ENCODE results near the gene GRID1.

DNA sequence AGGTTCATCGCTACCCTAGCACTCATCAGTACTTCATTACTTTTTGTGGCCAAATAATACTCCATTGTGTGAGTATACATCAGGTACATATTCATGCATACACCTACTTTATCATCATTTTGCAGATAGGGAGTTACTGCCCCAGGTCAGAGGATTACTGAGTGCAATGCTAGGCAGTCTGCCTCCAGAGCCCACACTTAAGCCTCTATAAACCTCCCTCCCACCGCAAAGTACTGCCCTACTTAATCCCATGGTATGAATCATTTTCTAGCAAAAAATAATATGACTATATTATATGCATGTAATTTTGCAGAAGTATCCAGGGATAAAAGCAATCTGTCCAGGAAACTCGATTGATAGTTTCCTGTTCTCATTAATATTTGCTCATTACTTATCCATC is 194.3 kb downstream of the GRID1 start:
- TF ChIP-seq CTCF (IDR thresholded peaks at IDR 0.05): no peak
- TF ChIP-seq POLR2A (IDR thresholded peaks at IDR 0.05): no peak
